DMS53 (cell line): Measurements from ENCODE around the gene KCNQ1.

Source experiments
- DNase-seq: peaks from one replicate; lab custom pipeline; 2025; lab: John Stamatoyannopoulos, UW

KCNQ1 gene

GRCh38 chr11:2862395-2863275 is 417.8 kb downstream of the KCNQ1 start:
- no peak for DNase-seq

DNA sequence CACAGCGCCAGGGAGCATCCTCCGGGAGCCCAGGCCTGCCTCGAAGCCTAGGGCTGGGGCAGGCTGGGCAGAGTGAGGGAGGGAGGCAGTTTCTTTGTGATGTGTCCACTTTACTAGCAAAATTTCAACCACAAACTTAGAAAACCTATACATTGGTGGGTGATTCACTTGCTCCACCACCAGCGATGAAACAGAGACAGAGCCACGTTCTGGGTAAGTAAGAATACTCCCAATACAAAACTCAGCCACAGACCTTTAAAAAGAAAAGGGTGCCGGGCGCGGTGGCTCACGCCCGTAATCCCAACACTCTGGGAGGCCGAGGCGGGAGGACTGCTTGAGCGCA is 418.4 kb downstream of the KCNQ1 start:
- DNase-seq, result no peak

- no peak for DNase-seq
Observed at GRCh38 chr11:2864901-2865300, 420.1 kb downstream of the KCNQ1 start.

DNA sequence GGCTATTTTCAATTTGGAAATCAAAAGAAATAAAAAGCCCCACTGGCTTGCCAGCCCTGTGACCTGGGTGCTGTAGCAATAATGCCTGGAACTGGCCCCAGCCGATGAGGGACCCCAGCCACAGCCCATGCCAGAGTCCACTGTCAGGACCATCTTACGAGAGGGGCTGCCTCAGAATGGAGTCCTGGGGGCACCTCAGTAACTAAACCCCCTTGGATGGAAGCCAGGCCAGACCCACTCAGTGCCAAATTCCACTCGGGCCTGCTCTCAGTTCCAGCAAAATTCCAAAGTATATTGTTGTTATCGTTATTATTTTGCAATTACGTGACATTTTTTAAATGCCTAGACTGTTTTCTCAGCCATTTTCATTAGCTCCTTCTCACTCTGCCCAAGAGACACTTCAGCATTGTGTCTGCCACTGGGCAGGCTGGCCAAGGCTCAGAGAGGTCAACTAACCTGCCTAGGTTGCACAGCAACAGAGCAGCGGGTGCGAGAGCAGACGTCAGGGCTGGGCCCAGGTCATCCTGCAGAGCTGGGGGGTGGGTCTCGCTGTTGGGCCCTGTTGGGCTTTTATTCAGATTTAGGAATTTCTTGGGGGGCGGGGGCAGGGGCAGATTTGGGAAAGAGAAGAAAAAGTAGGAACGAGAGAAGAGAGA is 421.2 kb downstream of the KCNQ1 start:
- DNase-seq, result no peak

DNA sequence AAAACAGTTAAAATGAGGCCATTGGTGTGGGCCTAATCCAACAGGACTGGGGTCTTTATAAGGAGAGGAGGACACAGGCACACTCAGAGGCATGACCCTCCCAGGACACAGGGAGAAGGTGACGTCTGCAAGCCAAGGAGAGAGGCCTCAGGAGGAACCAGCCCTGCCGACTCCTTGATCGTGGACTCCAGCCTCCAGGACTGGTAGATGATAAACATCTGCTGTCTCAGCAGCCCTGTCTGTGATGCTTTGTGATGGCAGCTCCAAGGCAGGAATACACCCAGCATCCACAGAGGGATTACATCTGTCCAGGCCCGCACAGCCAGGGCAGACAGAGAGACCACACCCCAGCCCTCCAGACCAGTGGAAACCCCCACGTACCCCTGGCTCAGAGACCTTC is 422.3 kb downstream of the KCNQ1 start:
- no peak for DNase-seq

DNA sequence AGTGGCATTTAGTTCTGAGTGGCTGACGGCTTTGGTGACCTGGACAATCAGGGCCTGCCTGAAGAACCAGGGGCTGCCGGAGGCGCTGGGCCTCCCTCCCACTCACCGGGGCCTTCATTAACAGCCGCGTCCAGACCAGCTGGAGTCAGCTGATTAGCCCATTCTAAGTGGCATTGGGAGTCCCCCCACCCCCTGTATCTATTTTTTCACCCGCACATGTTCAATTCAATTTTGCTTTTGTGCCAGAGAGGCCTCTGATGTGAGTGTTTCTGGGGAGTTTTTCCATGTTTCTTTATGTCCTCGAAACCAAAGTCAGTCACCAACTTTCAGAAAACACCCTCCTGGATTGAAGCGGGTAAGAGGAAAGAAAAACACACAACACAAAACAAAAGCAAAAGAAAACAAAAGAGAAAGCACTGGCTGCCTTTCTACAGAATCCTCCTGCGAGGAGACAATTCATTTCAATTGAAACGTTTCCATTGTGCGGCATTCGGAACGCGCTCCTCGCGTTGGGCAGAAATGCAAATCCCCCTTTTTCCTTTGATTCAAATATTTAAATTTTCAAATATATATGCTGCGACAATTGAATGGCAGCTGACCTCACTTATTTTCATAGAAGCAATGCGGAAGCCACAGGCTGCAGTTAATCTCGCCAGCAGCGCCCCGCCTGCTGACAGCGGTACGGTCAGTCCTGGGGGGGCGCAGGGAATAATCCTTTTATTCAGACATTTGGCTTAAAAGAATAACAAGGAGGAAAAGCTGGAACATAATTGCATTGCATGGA is 423.1 kb downstream of the KCNQ1 start:
- no peak for DNase-seq

- no peak for DNase-seq
Observed at GRCh38 chr11:2868506-2869133, 423.8 kb downstream of the KCNQ1 start.

- no peak for DNase-seq
Observed at GRCh38 chr11:2869134-2869526, 424.3 kb downstream of the KCNQ1 start.

DNA sequence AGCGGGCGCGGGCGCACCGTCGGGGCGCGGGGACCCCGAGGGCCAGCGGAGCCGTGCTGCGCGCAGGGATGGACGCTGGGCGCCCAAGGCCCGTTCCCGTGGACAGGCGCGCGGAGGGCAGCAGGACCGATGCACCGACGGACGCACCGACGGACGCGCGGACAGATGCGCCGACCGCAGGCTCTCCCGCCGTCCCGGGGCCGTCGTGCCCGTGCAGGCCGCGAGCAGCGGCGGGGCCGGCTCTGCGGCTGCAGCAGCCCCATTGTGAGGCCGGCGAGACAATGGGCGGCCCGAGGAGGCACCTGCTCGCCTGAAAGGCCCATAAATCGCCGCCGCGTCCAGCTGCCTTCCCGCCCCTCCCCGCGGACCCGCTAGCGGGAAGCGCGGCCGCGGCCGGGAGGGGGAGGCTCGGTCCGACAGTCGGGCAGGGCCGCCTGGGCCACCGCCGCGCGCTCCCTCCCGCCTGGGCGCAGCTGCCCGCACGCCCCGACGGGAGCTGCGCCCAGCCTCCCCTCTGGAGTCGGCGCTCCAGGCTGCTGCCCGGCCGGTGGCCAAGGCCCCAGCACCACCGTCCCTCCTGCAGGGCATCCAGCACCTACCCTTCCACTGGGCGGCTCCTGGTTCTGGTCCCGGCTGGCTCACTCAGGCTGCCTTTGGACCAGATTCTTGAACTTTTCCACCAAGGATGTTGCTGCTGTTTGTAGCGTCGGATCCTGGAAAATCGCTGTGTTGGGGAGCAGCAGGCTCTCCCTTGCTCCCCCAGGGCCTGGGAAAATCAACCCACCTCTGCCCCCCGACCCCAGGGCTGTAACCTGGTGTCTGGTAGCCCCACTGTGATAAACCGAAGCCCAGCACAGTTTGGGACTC is 425.0 kb downstream of the KCNQ1 start:
- DNase-seq, result no peak

DNA sequence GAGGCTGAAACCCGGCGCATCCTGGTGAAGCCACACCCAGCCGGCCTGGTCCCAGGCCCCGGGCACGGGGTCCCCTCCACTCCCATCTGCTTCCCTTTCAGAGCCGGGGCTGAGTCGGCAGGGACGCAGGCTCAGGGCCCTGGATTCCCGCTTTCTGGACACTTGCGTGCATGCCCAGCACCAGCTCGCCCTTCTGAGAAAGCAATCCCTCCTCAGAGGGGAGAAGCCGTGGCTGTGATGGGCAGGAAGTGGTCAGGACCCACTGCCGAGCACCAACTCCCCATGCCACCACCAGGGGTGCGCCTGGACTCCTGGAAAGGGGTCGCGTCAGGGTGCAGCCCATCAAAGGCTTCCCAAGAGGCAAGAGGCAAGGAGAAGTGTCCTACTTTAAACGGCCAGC is 425.7 kb downstream of the KCNQ1 start:
- DNase-seq, result no peak

- DNase-seq, result no peak
Observed at GRCh38 chr11:2870969-2871680, 426.3 kb downstream of the KCNQ1 start.

DNA sequence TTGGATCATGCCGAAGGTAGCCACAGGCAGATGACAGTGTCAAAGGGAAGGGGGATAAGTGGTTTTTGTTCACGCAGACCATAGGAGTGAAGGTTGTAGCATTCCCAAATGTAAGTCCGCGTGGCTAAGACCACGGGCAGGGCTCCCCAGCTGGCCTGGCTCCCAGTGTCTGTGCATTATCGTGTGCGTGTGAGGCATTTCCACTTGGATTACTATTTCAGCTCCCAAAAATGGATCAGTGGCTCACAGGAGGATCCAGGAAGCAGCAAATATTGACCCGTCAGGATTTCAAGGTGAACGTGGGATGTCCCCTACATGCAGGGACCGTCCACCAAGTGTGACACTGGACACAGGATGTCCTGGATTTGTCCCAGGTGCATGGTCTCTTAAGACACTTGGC is 430.2 kb downstream of the KCNQ1 start:
- DNase-seq, result no peak

GRCh38 chr11:2877474-2877873 is 432.7 kb downstream of the KCNQ1 start:
- DNase-seq, result no peak

DNA sequence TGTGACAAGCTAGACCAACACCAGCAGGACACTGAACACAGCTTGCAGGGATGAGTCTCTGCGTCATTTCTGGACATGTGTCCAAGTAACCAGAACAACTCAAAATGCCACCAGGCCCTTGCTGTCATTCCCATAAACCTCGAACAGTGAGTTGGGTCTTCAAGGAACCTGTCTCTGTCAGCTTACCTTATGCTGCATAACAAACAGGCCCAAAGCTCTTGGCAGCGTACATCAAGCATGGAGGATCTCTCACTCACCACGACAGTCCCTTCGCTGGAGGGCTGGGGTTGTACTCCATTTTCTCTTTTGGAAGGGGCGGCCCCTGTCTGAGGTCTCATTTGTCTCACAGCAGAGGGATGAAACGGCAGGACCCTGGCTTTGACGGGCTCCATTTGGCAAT is 434.0 kb downstream of the KCNQ1 start:
- DNase-seq, result no peak

- DNase-seq, result no peak
Observed at GRCh38 chr11:2880646-2881045, 435.8 kb downstream of the KCNQ1 start.

DNA sequence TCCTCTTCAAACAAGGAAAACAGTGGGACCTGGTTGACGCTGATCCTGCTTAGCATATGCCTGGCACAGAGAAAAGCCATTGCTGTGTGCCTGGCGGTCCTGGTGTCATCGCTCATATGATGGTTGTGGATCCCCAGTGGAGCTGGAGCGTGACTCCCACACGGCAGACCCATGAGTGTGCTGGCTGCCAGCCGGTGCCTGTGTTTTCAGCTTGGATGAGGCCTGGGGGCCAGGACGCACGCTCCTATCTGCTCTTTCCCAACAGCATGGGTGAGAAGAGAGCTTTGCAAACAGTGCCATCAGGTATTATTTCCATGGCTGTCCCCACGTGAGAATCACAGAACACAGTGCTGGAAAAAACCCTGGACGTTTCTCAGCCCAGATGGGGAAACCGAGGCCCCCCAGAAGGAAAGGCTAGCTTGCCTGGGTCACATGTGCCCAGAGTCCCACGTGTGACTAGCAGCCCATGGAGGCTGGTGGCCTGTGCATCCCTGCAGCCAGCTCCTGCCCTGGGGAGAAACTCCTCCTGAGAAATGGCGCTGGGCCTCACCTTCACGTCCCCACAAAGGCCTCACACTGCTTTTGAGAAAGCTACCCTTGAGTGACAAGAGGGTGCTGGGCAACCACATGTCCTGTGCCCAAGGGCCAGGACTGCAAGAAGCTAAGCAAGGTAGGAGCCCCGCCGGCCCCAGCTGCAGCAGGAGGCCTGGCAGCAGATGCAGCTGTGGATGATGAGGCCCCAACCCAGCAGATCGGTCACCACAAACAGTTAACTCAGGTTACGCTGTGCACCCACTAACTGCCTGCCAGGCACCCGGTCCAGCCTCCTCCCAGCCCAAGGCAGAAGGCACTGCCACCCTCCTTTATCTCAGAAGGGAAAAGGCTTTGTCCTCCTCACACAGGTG is 436.5 kb downstream of the KCNQ1 start:
- DNase-seq, result no peak

GRCh38 chr11:2881981-2882375 is 437.2 kb downstream of the KCNQ1 start:
- DNase-seq, result no peak

GRCh38 chr11:2882396-2883110 is 437.7 kb downstream of the KCNQ1 start:
- DNase-seq, result no peak

- no peak for DNase-seq
Observed at GRCh38 chr11:2883640-2883978, 438.8 kb downstream of the KCNQ1 start.
